NCI-H774 (cell line): ENCODE measurements around the gene BSDC1.

ENCODE experiments used
- DNase-seq: peaks from one replicate; lab custom pipeline; 2025; lab: John Stamatoyannopoulos, UW

Gene BSDC1

GRCh38 chr1:32336591-32336932 lies 57.7 kb downstream of the BSDC1 start:
- DNase-seq: no peak

DNA sequence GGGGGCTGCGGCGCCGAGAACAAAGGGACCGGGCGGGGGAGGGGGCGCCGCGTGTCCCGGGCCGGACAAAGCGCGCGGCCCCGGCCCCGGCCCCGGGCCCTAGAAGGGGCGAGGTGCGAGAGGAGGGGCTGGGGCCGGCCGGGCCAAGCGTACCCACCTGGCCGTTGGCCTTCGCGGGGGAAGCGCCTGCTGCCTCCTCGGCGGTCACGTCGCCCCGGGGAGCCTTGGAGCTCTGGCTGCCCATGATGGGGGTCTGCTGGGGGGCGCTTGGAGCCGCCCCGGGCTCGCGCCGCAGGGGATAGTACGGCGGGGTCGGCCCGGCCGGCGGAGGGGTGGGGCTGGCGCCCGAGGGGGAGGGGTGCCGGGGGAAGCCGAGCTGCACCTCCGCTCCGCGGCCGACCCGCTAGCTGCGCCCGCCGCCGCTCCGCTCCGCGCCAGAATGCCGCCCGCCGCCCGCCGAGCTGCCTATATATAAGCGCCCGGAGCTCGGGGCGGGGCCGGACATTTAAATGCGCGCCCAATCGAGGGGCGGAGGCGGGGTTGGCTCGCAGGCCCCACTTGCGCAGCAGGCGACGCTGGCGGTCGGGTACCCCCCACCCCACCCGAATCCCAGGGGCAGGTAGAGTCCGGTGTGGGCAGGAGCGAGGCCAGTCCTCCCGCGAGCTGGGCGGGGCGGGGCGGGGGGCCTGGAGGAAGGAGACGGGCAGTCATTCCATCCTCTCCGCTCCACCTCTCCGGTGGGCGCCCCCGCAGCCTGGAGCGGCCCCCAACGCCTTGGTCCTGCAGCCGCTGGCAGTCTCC lies 58.3 kb downstream of the BSDC1 start, which contains the start of gene MARCKSL1:
MARCKSL1 (minus strand) TSS at position 444 of the 801 bp plus-strand sequence; CDS start at position 244, 200 bp downstream.
- peak; percentile 90 for DNase-seq

GRCh38 chr1:32335535-32335789 lies 58.8 kb downstream of the BSDC1 start:
- no peak for DNase-seq

DNA sequence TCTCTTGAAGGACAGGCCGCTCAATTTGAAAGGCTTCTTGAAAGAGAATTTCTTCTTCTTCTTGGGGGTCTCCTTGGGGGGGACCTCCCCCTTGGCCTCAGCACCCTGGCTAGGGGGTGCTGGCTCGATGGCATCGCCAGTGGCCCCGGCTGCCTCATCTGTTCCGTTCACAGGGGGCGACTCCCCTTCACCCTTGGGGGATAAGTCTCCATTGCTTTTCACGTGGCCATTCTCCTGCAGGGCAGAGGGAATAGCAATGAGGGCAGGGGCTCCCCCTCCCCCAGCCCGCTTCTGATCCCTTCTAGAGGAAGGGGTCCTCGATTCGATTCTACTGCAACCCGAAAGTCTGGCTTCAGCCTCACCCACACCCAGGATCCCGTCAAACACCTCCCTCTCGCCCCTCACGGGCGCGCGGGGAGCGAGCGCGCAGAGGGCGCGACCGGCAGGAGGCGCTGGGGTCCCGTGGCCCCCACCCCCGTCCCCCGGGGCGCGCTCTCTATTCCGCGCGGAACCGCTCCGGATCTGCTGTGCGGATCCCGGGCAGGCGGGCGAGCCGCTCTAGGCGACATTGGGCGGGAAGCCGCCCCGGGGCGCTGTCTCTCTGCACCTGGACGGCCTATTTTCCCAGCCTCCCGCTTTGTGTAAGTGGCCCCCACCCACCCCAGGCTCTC lies 59.2 kb downstream of the BSDC1 start:
- DNase-seq: peak; percentile 59

DNA sequence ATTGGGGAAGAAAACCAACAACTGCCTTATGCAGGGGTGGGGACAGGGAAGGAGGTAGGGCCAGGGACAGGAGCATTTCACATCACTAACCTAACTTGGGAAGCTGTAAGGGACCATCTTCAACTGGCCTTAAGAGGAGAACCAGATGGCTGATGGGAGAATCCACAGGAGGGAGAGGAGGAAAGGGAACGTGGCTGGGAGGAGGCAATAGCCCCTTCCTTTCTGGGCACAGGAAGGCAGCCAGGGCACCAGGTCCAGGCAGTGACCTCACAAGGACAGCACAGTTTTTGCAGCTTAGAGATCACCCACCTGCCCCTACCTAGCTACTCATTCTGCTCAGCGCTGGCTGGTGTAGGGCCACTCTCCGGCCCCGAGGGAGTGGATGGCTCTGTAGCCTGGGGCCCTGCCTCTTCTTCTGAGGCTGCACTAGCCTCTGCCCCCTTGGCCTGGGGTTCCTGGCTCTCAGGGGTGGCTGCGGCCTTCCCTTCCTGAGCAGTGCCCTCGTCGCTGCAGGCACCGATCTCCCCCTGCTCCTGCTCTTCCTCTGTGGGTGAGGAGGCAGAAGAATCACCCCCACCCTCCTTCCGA lies 59.9 kb downstream of the BSDC1 start:
- DNase-seq: no peak

DNA sequence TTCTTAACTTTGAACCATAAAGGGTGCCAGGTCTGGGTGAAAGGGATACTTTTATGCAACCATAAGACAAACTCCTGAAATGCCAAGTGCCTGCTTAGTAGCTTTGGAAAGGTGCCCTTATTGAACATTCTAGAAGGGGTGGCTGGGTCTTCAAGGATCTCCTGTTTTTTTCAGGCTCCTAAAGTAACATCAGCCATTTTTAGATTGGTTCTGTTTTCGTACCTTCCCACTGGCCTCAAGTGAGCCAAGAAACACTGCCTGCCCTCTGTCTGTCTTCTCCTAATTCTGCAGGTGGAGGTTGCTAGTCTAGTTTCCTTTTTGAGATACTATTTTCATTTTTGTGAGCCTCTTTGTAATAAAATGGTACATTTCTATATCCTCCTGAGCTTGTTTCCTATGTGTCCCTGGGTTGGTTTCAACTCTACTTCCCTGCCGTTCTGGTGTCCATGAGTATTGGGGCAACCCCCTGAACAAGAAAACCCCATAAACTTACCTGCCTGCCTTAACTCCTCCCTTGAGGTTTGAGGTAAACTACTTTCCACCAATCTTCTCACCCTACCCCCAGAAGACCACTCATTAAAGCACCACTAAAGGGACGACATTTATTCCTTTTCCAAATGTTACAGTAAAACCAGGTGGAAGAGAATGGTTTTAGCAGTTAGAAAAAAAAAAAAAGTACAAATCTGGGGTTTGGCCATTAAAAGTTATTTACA lies 60.8 kb downstream of the BSDC1 start:
- no peak for DNase-seq

DNA sequence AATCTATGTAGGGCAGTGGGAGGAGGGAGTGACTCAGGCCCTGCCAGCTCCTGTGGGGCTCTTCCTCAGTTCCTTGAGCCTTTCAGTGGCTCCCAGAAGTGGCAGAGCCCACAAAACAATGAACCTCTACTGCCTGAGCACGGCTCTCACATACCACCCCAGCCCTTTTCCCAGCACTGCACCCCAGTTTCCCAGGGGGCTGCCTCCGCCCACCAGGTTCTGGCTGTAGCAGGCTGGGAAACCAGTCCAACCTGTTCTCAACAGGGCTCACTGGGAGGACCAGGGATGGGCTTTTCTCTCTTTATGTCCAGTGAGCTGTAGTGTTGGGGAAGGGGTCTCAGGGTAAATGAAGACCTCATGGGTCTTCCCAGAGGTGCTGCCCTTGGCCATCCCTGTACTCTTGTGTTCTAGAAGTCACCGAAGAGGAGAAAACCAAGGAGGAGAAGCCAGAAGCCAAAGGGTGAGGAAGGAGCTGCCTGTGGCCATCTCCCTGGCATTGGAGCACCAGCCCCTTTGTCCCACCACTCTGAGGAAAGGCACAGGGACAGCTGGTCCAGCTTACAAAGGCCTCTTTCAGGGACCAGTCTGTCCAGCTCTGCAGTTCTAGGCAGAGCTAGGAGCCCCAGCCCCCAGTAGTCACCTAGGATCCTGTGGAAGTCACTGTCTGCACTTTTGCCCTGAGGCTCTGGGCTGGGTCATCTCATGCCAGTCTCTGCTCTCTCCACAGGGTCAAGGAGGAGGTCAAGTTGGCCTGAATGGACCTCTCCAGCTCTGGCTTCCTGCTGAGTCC lies 61.8 kb downstream of the BSDC1 start:
- no peak for DNase-seq

DNA sequence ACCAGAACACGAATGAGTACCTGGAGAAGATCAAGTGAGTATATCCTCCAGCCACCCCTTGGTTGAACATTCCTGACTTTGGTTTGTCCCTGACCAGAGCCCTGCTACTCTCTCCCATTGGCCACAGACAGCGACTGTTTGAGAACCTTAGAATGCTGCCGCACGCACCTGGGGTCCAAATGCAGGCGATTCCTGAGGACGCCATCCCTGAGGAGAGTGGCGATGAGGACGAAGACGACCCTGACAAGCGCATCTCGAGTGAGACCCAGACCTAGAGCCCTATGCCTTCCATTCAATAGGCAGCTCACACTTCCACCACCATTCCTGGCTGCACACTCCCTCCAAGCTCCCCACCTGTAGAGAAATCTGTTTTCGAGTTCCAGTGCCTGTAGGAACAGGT lies 62.7 kb downstream of the BSDC1 start:
- DNase-seq: no peak

- no peak for DNase-seq
These were observed 63.6 kb downstream of the BSDC1 start for GRCh38 chr1:32330558-32331151.

DNA sequence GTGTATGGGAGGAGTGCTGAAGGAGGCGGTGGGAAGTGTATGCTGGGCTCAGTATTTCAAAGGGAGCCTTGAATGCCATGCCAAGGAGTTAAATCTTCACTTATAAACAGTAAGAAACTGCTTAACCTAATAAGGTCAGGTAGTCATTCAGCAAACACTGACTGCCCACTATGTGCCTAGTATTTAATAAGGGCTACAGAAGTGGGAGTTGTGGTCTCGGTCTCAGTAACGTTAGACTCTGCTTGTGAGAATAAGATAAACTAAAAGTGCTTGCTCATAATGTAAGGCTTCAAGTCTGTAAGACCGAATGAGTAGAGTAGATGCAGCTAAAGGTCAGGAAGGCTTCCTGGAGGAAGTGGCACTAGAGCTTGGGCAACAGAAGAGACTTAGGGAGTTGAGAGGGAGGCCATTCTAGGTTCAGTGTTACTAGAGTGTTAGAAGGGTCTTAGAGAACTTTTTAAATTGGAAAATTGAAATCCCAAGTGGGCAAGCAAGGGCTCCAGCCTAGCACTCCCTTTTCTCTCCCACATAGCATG lies 64.2 kb downstream of the BSDC1 start:
- no peak for DNase-seq

- DNase-seq: no peak
These were observed 67.0 kb downstream of the BSDC1 start for GRCh38 chr1:32327204-32327603.

- DNase-seq: no peak
These were observed 72.4 kb downstream of the BSDC1 start for GRCh38 chr1:32321712-32322291.

- no peak for DNase-seq
These were observed 75.9 kb downstream of the BSDC1 start for GRCh38 chr1:32318127-32318869.

- no peak for DNase-seq
These were observed 77.4 kb downstream of the BSDC1 start for GRCh38 chr1:32316903-32317277.
